HEK293 (cell line): ENCODE results near the gene HMOX1.

Source experiments
- ZNF157 ChIP-seq: fragments of 450-650 bp; formaldehyde crosslinking; IDR thresholded peaks from 2 replicates; pipeline ENCODE4 v1.5.1; 2016; ENCODE audit warnings: missing biosample characterization, missing genetic modification characterization
- ZXDB ChIP-seq: fragments of 450-650 bp; formaldehyde crosslinking; IDR thresholded peaks from 2 replicates; pipeline ENCODE4 v1.5.1; 2016; ENCODE audit warnings: missing biosample characterization, missing genetic modification characterization
- TF ChIP-seq, protein P1 (sequence below): fragments of 450-650 bp; formaldehyde crosslinking; IDR thresholded peaks from 2 replicates; pipeline ENCODE4 v1.5.1; 2016; ENCODE audit warnings: missing biosample characterization, missing genetic modification characterization
- TF ChIP-seq, protein P2 (sequence below): fragments of 450-650 bp; formaldehyde crosslinking; IDR thresholded peaks from 2 replicates; pipeline ENCODE4 v1.5.1; 2016; ENCODE audit warnings: missing biosample characterization, missing genetic modification characterization

GRCh38 chr22:35417606-35418005 lies 36.7 kb downstream of the HMOX1 start:
- TF ChIP-seq ZXDB (tag by site-specific recombination) (no peak), ZNF157 (tag by site-specific recombination) (no peak)
- TF ChIP-seq, protein P1, sequence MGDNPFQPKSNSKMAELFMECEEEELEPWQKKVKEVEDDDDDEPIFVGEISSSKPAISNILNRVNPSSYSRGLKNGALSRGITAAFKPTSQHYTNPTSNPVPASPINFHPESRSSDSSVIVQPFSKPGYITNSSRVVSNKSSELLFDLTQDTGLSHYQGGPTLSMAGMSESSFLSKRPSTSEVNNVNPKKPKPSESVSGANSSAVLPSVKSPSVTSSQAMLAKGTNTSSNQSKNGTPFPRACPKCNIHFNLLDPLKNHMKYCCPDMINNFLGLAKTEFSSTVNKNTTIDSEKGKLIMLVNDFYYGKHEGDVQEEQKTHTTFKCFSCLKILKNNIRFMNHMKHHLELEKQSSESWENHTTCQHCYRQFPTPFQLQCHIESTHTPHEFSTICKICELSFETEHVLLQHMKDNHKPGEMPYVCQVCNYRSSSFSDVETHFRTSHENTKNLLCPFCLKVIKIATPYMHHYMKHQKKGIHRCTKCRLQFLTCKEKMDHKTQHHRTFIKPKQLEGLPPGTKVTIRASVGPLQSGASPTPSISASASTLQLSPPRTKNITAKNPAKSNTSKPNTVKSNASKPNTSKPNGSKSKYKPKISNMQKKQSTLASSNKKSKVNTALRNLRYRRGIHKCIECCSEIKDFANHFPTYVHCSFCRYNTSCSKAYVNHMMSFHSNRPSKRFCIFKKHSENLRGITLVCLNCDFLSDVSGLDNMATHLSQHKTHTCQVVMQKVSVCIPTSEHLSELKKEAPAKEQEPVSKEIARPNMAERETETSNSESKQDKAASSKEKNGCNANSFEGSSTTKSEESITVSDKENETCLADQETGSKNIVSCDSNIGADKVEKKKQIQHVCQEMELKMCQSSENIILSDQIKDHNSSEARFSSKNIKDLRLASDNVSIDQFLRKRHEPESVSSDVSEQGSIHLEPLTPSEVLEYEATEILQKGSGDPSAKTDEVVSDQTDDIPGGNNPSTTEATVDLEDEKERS = no peak
- TF ChIP-seq, protein P2, sequence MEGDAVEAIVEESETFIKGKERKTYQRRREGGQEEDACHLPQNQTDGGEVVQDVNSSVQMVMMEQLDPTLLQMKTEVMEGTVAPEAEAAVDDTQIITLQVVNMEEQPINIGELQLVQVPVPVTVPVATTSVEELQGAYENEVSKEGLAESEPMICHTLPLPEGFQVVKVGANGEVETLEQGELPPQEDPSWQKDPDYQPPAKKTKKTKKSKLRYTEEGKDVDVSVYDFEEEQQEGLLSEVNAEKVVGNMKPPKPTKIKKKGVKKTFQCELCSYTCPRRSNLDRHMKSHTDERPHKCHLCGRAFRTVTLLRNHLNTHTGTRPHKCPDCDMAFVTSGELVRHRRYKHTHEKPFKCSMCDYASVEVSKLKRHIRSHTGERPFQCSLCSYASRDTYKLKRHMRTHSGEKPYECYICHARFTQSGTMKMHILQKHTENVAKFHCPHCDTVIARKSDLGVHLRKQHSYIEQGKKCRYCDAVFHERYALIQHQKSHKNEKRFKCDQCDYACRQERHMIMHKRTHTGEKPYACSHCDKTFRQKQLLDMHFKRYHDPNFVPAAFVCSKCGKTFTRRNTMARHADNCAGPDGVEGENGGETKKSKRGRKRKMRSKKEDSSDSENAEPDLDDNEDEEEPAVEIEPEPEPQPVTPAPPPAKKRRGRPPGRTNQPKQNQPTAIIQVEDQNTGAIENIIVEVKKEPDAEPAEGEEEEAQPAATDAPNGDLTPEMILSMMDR (tag by site-specific recombination) = no peak
